Fibroblast of the conjunctiva (primary cell): Measurements from ENCODE around the gene LILRB5.
"Not testable (repeated sequence)": the region's sequence is repeated elsewhere in the genome, so short reads cannot be mapped to it uniquely, and the experiment has no call there.

Experiments used
- DNase-seq: peaks from one replicate; pipeline ENCODE4 v3.0.0-alpha.2; 2010; ENCODE audit warnings: low read depth

Gene LILRB5

GRCh38 chr19:54275951-54276350, 18.9 kb upstream of the LILRB5 start:
- no peak for DNase-seq

- not testable (repeated sequence) for DNase-seq
Observed at GRCh38 chr19:54274516-54274915, 17.4 kb upstream of the LILRB5 start.

- no peak for DNase-seq
Observed at GRCh38 chr19:54273821-54274220, 16.7 kb upstream of the LILRB5 start.

- not testable (repeated sequence) for DNase-seq
Observed at GRCh38 chr19:54272181-54272580, 15.1 kb upstream of the LILRB5 start.

- not testable (repeated sequence) for DNase-seq
Observed at GRCh38 chr19:54271587-54271986, 14.5 kb upstream of the LILRB5 start.

DNA sequence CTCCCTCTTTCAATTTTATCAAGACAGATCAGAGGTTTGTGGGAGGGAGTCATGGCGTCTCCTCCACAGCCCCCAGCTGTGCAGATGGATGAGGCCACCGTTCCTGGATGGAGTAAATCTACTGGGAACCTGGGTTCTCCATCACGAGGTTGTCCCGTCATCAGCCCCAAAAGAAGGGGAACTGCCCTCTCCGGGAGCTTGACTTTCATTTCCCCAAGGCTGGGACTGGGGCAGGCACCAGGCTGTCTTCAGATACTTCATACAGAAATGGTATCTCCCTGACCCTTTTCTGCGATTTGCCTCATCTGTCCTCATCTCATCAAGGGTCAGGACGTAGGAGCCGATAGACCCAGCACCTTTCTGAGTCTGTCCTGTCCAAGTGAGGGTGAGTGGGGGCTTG, 14.0 kb upstream of the LILRB5 start:
- no peak for DNase-seq

GRCh38 chr19:54268936-54269335, 11.9 kb upstream of the LILRB5 start:
- no peak for DNase-seq

DNA sequence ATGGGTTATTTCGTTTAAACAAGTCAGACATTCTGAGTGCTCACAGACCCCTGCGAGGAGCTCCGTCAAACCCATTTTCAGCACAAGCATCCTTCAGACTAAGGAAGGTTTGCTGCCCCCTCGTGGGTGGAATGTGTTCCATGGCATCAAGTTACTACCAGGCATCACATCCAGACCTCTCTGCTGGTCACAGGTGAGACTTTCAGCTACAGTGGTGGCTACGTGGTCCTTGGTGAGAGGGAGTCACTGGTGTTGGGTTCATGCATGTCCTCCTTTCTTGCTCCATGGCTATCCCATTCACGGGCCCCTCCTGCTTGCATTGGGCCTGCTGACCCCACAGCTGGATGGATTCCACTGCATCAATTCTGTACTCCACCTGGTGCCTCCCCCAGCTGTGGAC, 9.1 kb upstream of the LILRB5 start:
- DNase-seq: peak; percentile 43

DNA sequence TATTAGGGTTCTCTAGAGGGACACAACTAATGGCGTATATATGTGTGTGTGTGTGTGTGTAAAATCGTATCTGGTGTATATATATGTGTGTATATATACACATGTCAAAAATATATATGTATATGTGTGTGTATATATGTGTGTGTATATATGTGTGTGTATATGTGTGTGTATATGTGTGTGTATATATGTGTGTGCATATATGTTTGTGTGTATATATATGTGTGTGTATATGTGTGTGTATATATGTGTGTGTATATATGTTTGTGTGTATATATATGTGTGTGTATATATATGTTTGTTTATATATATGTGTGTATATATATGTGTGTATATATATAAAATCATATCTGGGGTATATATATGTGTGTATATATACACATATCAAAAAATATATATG, 5.4 kb upstream of the LILRB5 start:
- DNase-seq: no peak

- no peak for DNase-seq
Observed at GRCh38 chr19:54262066-54262465, 5.0 kb upstream of the LILRB5 start.

GRCh38 chr19:54256250-54257115, 590 bp downstream of the LILRB5 start:
- DNase-seq: no peak

GRCh38 chr19:54255105-54255775, 1.8 kb downstream of the LILRB5 start:
- DNase-seq: no peak

GRCh38 chr19:54254195-54254906, 2.7 kb downstream of the LILRB5 start:
- DNase-seq: no peak

DNA sequence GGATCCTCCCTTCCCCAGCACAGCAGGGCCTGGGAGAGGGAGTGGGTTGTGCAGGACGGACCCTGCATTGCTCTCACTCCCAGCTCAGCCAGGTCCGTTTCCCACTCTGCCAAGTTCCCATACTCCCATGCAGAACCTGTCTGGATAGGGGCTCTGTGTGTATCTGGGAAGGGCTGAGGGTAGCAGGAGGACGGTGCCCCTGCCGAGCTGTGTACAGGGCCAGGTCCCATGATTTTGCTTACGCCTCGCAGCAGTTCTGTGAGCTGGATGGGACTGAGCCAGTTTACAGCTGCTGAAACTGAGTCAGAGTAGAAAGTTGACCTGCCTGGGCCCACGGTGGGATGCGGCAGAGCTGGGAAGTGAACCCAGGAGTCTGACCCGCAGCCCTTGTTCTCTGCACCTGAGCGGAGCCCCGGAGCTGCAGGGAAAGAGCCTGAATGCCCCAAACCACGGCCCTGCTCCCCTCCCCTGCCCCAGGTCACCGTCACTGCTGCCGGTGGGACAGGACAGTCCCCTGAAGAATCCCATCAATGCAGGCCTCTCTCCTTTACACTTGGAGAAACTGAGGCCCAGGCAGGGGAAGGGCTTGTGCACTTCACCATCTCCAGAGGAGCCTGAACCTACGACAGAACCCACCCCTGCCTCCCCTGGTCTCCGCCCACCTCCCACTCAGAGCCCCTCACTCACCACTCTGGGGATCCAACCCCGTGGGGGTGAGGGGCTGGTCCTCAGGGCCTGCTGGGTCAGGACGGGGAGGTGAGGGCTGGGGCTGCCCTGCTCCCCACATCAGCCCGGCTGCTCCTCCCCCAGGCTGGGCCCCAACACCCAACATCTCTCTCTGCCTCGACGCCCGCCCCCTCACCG, 3.5 kb downstream of the LILRB5 start:
- no peak for DNase-seq

GRCh38 chr19:54252845-54253244, 4.2 kb downstream of the LILRB5 start:
- no peak for DNase-seq

GRCh38 chr19:54252243-54252642, 4.8 kb downstream of the LILRB5 start:
- DNase-seq: no peak

DNA sequence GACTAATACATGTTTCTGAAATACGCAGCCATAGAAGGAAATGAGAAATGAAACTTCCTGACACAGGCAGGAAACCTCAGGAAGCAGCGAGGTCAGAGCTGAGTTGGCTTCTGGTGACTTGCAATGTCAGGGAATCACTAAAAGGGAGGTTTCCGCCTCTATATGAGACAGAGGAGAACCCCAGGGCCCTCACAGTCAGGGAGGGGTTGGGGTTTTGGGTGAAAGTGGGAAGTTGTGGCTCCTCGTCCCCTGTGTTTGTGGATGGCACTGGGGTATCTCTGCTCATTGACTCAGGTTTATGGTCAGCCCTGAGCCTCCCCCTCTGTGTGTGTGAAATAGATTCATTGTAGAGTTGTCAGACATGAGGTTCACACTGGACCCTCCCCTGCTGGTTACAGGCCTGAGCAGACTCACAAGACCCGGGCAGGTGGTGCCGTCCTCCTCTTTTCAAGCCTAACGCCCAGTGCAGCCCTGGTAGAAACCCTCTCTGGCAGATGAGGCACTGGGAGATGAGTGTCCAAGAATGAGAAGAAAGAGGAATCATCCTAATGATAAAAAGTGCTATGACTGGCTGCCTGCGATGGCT, 9.0 kb downstream of the LILRB5 start:
- no peak for DNase-seq

DNA sequence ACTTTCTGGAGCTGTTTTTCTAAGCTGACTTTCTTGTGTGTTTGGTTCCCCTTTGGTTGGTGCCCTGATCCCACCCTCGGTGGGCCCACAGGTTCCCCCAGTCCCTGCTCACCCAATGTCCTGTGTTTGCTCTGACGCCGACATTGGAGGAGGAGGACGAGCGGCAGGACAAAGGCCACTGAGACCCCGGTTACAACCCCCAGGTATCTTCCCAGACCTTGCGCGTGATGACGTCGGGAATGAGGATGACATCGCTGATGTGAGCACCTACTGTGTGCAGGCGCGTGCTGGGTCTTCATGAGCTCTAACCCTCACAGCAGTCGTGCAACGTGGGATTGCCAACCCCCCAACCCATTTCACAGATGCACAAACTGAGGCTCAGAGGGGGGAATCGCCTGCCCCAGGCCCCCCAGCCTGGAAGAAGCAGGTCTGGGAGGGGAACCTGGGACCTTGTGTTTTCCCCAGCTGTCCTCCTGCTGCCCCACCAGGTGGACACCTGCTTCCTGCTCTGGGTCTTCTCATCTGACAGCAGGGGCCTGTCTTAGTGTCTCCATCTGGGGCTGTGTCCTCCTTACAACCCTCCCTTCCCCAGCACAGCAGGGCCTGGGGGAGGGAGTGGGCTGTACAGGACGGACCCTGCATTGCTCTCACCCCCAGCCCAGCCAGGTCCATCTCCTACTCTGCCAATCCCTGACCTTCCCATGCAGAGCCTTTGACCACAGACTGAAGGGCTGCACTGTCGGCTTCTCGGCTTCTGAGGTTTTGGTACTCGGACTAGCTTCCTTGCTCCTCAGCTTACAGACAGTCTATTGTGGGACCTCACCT, 9.8 kb downstream of the LILRB5 start:
- DNase-seq: no peak

DNA sequence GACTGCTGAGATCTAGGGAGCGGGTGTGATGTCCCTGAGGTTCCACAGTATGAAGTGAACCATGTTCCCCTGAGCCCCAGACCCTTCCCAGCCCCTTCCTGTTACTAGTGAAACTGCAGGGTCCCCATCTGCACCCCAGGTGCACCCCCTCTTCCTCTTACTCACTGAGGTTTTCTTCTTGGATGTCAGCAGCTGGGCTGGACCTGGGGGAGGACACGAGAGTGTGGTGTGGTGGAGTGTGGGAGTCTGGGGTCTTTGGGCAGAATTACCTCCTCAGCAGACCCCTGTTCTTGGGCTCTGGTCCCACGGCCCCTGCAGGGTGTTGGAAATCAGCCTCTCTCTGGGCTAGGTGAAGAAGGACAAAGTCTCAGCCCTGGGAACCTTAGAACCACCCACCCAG, 11.1 kb downstream of the LILRB5 start:
- DNase-seq: no peak

DNA sequence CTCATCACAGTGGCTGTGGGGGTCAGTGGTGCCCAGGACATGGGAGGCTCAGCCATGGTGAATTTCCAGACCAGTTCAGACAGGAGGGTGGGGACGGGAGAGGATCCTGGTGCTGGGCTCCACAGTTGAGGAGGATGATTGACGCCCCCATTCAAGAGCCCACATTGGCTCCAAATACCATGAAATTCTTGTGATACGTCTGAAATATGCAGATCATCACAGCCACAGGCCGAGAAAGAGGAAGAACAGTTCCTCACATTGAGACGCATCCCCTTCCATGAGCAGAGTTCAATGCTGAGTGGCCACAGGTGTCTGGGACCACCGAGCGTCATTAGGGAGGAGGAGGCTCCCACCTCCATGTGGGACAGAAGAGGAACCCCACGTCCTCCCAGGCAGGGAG, 13.3 kb downstream of the LILRB5 start:
- DNase-seq: not testable (repeated sequence)

GRCh38 chr19:54242646-54243045, 14.4 kb downstream of the LILRB5 start, which contains the start of gene LILRA6:
Gene LILRA6, minus strand, starts transcription at chr19:54242790.
- not testable (repeated sequence) for DNase-seq
